SU-DHL-6 (cell line): ENCODE results near the gene PARD6G.
"Not testable (repeated sequence)": the region's sequence is repeated elsewhere in the genome, so short reads cannot be mapped to it uniquely, and the experiment has no call there.

Experiments used
- H2AFZ ChIP-seq: fragments of 200-600 bp; sonication (generic); 2 replicates; pipeline ENCODE4 v1.6.1; 2014; ENCODE audit warnings: low read depth, mild to moderate bottlenecking, moderate library complexity, mixed read lengths, antibody characterized with exemption, low read length; ENCODE audit not compliant: severe bottlenecking
- H3F3A ChIP-seq: fragments of 200-600 bp; shearing (Covaris generic); 2 replicates; pipeline ENCODE4 v1.6.0; 2016; ENCODE audit warnings: antibody characterized with exemption, mild to moderate bottlenecking; ENCODE audit not compliant: insufficient read depth
- H3K27ac ChIP-seq: fragments of 200-600 bp; sonication (generic); 2 replicates; pipeline ENCODE4 v1.5.1; 2016; ENCODE audit warnings: low read depth, mild to moderate bottlenecking, low read length, moderate library complexity, mixed read lengths
- H3K27me3 ChIP-seq: fragments of 200-600 bp; sonication (generic), shearing (Covaris generic); 2 replicates; pipeline ENCODE4 v1.6.0; 2014; ENCODE audit warnings: mild to moderate bottlenecking, low read length
- H3K36me3 ChIP-seq: fragments of 200-600 bp; sonication (generic); 2 replicates; pipeline ENCODE4 v1.6.1; 2014; ENCODE audit warnings: mild to moderate bottlenecking, low read length, mixed read lengths
- H3K4me2 ChIP-seq: fragments of 300-600, 200-600 bp; shearing (Covaris generic), sonication (generic); 2 replicates; pipeline ENCODE4 v1.6.0; 2014; ENCODE audit warnings: low read length, low read depth, mild to moderate bottlenecking; ENCODE audit not compliant: poor library complexity, severe bottlenecking
- H3K4me3 ChIP-seq: fragments of 200-600 bp; sonication (generic); 2 replicates; pipeline ENCODE4 v1.5.1; 2014; ENCODE audit warnings: antibody characterized with exemption, low read length, mild to moderate bottlenecking, mixed read lengths; ENCODE audit not compliant: insufficient read depth, poor library complexity, severe bottlenecking
- H3K79me2 ChIP-seq: fragments of 200-600 bp; sonication (generic); 2 replicates; pipeline ENCODE4 v1.6.1; 2014; ENCODE audit warnings: mild to moderate bottlenecking, low read length, moderate library complexity; ENCODE audit not compliant: insufficient read depth
- H3K9ac ChIP-seq: fragments of 200-600 bp; sonication (generic); 2 replicates; pipeline ENCODE4 v1.7.0; 2014; ENCODE audit warnings: mild to moderate bottlenecking, low read length
- H3K9me2 ChIP-seq: fragments of 200-600 bp; sonication (generic); replicated peaks from 2 replicates; pipeline ENCODE4 v1.6.1; 2014; ENCODE audit warnings: low read length; ENCODE audit not compliant: insufficient read depth
- H3K9me3 ChIP-seq: fragments of 200-600 bp; sonication (generic); 2 replicates; pipeline ENCODE4 v1.6.1; 2014; ENCODE audit warnings: low read length, mixed read lengths; ENCODE audit not compliant: insufficient read depth
- H4K20me1 ChIP-seq: fragments of 200-600 bp; sonication (generic); 2 replicates; pipeline ENCODE4 v1.6.1; 2014; ENCODE audit warnings: low read depth, mild to moderate bottlenecking, antibody characterized with exemption, low read length, moderate library complexity, mixed read lengths
- EZH2phosphoT487 ChIP-seq: fragments of 200-600 bp; sonication (generic), shearing (Covaris generic); conservative IDR thresholded peaks from 2 replicates; pipeline ENCODE4 v1.6.1; 2018; ENCODE audit warnings: mild to moderate bottlenecking, antibody characterized with exemption, low read length, moderate library complexity, mixed read lengths
- TF ChIP-seq, protein P1 (sequence below): fragments of 200-600 bp; sonication (generic); IDR thresholded peaks from one replicate; pipeline ENCODE4 v1.5.1; 2017; ENCODE audit warnings: antibody characterized with exemption, mild to moderate bottlenecking, low read length, moderate library complexity; ENCODE audit not compliant: insufficient read depth, poor library complexity, severe bottlenecking

Gene PARD6G

DNA sequence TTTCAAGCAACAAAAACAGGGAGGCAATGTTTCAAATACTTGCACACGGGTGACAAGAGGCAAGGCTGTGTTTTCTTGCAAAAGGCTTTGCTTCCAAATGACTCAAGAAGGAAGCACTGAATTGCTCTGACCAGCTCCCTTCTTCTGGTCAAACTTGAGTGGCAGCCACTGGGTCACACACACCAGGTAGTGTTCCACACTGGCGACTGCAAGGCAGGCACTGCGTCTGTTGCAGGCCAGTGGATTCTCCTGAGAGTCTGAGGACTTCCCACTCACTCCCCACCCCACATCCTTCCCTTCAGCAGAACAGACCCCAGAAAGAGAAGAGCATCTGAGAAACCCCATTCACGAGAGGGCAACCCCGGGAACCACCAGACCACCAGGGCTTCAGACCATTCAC lies 19.8 kb downstream of the PARD6G start:
- H3K9me3 ChIP-seq, result no peaks in the 10 kb centered on the region
- no peak overlapping the region for H3K4me3 ChIP-seq
- TF ChIP-seq, protein P1, sequence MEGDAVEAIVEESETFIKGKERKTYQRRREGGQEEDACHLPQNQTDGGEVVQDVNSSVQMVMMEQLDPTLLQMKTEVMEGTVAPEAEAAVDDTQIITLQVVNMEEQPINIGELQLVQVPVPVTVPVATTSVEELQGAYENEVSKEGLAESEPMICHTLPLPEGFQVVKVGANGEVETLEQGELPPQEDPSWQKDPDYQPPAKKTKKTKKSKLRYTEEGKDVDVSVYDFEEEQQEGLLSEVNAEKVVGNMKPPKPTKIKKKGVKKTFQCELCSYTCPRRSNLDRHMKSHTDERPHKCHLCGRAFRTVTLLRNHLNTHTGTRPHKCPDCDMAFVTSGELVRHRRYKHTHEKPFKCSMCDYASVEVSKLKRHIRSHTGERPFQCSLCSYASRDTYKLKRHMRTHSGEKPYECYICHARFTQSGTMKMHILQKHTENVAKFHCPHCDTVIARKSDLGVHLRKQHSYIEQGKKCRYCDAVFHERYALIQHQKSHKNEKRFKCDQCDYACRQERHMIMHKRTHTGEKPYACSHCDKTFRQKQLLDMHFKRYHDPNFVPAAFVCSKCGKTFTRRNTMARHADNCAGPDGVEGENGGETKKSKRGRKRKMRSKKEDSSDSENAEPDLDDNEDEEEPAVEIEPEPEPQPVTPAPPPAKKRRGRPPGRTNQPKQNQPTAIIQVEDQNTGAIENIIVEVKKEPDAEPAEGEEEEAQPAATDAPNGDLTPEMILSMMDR, result no peak
- TF ChIP-seq EZH2phosphoT487, result no peak
- no peaks in the 10 kb centered on the region for H3K9me2 ChIP-seq
- H3K9ac ChIP-seq, result no peak overlapping the region
- no peak overlapping the region for H3K4me2 ChIP-seq
- no peaks in the 10 kb centered on the region for H4K20me1 ChIP-seq
- H3K36me3 ChIP-seq, result no peaks in the 10 kb centered on the region
- no peak overlapping the region for H3K27ac ChIP-seq
- 0 out of 2 replicates have a peak, but pooled peaks cover 3% of the 10 kb centered on the region for H3K27me3 ChIP-seq
- no peaks in the 10 kb centered on the region for H3F3A ChIP-seq
- H3K79me2 ChIP-seq, result no peaks in the 10 kb centered on the region
- no peak overlapping the region for H2AFZ ChIP-seq

DNA sequence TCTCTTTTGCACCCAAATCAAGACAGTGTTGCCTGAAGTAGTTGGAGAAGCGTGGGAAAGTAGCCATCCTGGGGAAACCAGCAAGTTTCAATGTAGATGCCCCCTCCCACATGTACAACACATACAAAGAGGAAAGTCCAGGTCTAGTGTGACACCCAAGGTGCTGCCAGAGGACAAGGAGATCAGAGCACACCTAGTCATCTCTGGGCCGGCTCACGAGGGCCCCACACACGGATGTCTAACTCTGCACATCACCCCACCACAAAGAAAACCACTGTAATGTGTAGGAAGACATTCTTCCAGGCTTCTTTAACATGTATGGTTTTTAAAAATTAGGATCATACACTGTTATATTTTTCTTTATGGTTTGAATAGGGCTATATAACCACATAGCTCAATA lies 21.6 kb downstream of the PARD6G start:
- Histone ChIP-seq H3K9me2 (no peaks in the 10 kb centered on the region), H3K4me3 (no peak overlapping the region), H3F3A (no peaks in the 10 kb centered on the region), H3K79me2 (no peaks in the 10 kb centered on the region), H3K9me3 (peaks cover 8% of the 10 kb centered on the region; the same call in 1 of the 2 replicates), H3K27me3 (0 out of 2 replicates have a peak, but pooled peaks cover 3% of the 10 kb centered on the region), H4K20me1 (no peaks in the 10 kb centered on the region), H3K4me2 (no peak overlapping the region), H3K27ac (no peak overlapping the region), H2AFZ (no peak overlapping the region), H3K36me3 (no peaks in the 10 kb centered on the region), H3K9ac (no peak overlapping the region)
- no peak for TF ChIP-seq EZH2phosphoT487
- TF ChIP-seq, protein P1, result no peak

DNA sequence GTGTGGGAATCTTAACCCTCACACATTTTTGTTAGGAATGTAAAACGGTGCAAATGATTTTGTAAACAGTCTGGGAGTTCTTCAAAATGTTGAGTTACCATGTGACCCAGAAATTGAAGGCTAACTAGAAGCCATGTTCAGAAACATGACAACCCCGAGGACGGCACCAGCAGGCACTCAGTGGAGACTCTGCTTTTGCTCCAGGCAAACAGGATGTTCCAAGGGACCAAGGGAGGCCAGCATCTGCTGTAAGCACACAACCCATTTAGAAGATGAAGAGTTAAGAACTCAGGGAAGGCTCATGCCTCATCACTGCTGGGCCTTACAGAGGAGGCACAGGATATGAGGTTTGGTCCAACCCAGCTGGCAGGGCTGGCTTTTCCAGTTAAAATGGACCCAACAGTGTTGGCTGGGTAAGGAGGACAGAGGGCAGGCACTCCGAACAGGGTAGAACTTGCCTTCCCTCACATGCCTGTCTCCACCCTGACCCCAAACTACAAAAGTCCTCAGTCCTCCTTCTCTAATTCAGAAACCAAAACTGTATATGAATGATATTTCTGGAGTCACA lies 23.6 kb downstream of the PARD6G start:
- H3K27ac ChIP-seq, result no peak overlapping the region
- no peaks in the 10 kb centered on the region for H3K9me2 ChIP-seq
- no peak for TF ChIP-seq EZH2phosphoT487
- TF ChIP-seq, protein P1, result no peak
- H3K4me3 ChIP-seq, result no peak overlapping the region
- H3K79me2 ChIP-seq, result no peaks in the 10 kb centered on the region
- H3K4me2 ChIP-seq, result no peak overlapping the region
- H3F3A ChIP-seq, result no peaks in the 10 kb centered on the region
- H3K27me3 ChIP-seq, result 0 out of 2 replicates have a peak, but pooled peaks cover 3% of the 10 kb centered on the region
- H4K20me1 ChIP-seq, result no peaks in the 10 kb centered on the region
- no peak overlapping the region for H3K9ac ChIP-seq
- no peak overlapping the region for H2AFZ ChIP-seq
- peaks cover 8% of the 10 kb centered on the region; the same call in 1 of the 2 replicates for H3K9me3 ChIP-seq
- no peaks in the 10 kb centered on the region for H3K36me3 ChIP-seq

DNA sequence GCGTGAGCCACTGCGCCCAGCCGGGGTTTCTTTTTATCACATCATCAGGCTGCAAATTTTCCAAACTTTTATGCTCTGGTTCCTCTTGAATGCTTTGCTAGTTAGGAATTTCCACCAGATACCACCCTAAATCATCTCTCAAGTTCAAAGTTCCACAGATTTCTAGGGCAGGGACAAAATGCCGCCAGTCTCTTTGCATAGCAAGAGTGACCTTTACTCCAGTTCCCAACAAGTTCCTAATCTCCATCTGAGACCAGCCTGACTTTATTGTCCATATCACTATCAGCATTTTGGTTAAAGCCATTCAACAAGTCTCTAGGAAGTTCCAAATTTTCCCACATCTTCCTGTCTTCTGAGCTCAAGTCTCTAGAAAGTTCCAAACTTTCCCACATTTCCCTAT lies 27.8 kb downstream of the PARD6G start:
- not testable (repeated sequence) for H2AFZ ChIP-seq, H3K9me2 ChIP-seq, H3K27me3 ChIP-seq, H3K27ac ChIP-seq, H4K20me1 ChIP-seq, H3F3A ChIP-seq, H3K4me3 ChIP-seq, H3K9ac ChIP-seq, H3K79me2 ChIP-seq, H3K9me3 ChIP-seq, H3K36me3 ChIP-seq, H3K4me2 ChIP-seq
